ENCODE results near the gene ZBTB2. TPM values are rescaled to one million over a fixed set of nuclear protein-coding genes. Genes with fewer than 3 reads are reported as not detected.

The ZBTB2 gene
- total and polyA plus RNA-seq, 2 experiments from 2014 or later = 10.6 to 17.3 TPM

GRCh38 chr6:151374036-151374683 lies 17.2 kb downstream of the ZBTB2 start:
- Histone ChIP-seq H3K4me1 (ENCODE audit: insufficient read depth) (no peaks in the 10 kb centered on the region), H3K4me2 (no peak overlapping the region), H3K27ac (no peak overlapping the region), H3K27me3 (no peaks in the 10 kb centered on the region), H2AFZ (no peak overlapping the region), H3K36me3 (replicated peaks; ENCODE audit: insufficient read depth, low read depth) (no peaks in the 10 kb centered on the region), H3K9me3 (ENCODE audit: low read depth) (no peaks in the 10 kb centered on the region), H3K9me2 (replicated peaks; ENCODE audit: insufficient read depth) (no peaks in the 10 kb centered on the region), H4K20me1 (ENCODE audit: insufficient read depth, poor library complexity, severe bottlenecking) (no peaks in the 10 kb centered on the region), H3K4me3 (no peak overlapping the region), H3K79me2 (peaks cover 51% of the 10 kb centered on the region)
- DNase-seq (ENCODE audit: low spot score) = no peak
- 85% methylated on average over 5 of the region's 5 CpGs for WGBS (ENCODE audit: low lambda C conversion rate, missing lambda C conversion rate)
- TF ChIP-seq EZH2phosphoT487 (IDR thresholded peaks at IDR 0.05; ENCODE audit: low read depth, severe bottlenecking, unreplicated experiment) = no peak
- no peak for TF ChIP-seq CTCF (IDR thresholded peaks at IDR 0.05; ENCODE audit: poor library complexity)
- no peak for TF ChIP-seq EZH2 (IDR thresholded peaks at IDR 0.05; ENCODE audit: borderline replicate concordance)

- H3K4me2 ChIP-seq = no peak overlapping the region
- H3K4me3 ChIP-seq = no peak overlapping the region
- H3K4me1 ChIP-seq (ENCODE audit: insufficient read depth) = no peaks in the 10 kb centered on the region
- WGBS (ENCODE audit: low lambda C conversion rate, missing lambda C conversion rate) = 96% methylated on average over 5 of the region's 5 CpGs
- H3K36me3 ChIP-seq (replicated peaks; ENCODE audit: insufficient read depth, low read depth) = no peaks in the 10 kb centered on the region
- no peaks in the 10 kb centered on the region for H4K20me1 ChIP-seq (ENCODE audit: insufficient read depth, poor library complexity, severe bottlenecking)
- H2AFZ ChIP-seq = no peak overlapping the region
- DNase-seq (ENCODE audit: low spot score) = no peak
- no peak overlapping the region for H3K27ac ChIP-seq
- no peak for TF ChIP-seq EZH2 (IDR thresholded peaks at IDR 0.05; ENCODE audit: borderline replicate concordance)
- no peak for TF ChIP-seq EZH2phosphoT487 (IDR thresholded peaks at IDR 0.05; ENCODE audit: low read depth, severe bottlenecking, unreplicated experiment)
- TF ChIP-seq CTCF (IDR thresholded peaks at IDR 0.05; ENCODE audit: poor library complexity) = no peak
- no peaks in the 10 kb centered on the region for H3K9me2 ChIP-seq (replicated peaks; ENCODE audit: insufficient read depth)
- peaks cover 32% of the 10 kb centered on the region for H3K79me2 ChIP-seq
- H3K27me3 ChIP-seq = no peaks in the 10 kb centered on the region
- no peaks in the 10 kb centered on the region for H3K9me3 ChIP-seq (ENCODE audit: low read depth)
Measured at GRCh38 chr6:151372164-151372563, 19.2 kb downstream of the ZBTB2 start.

- Histone ChIP-seq H3K4me3 (no peak overlapping the region), H3K36me3 (replicated peaks; ENCODE audit: insufficient read depth, low read depth) (no peaks in the 10 kb centered on the region), H2AFZ (no peak overlapping the region), H3K9me2 (replicated peaks; ENCODE audit: insufficient read depth) (no peaks in the 10 kb centered on the region), H3K4me2 (no peak overlapping the region), H4K20me1 (ENCODE audit: insufficient read depth, poor library complexity, severe bottlenecking) (no peaks in the 10 kb centered on the region), H3K27me3 (no peaks in the 10 kb centered on the region), H3K4me1 (ENCODE audit: insufficient read depth) (no peaks in the 10 kb centered on the region), H3K9me3 (ENCODE audit: low read depth) (no peaks in the 10 kb centered on the region), H3K79me2 (peaks cover 17% of the 10 kb centered on the region), H3K27ac (no peak overlapping the region)
- 85% methylated on average over 6 of the region's 6 CpGs for WGBS (ENCODE audit: low lambda C conversion rate, missing lambda C conversion rate)
- DNase-seq (ENCODE audit: low spot score) = no peak
- TF ChIP-seq EZH2 (IDR thresholded peaks at IDR 0.05; ENCODE audit: borderline replicate concordance) (no peak), CTCF (IDR thresholded peaks at IDR 0.05; ENCODE audit: poor library complexity) (peak; percentile 24)
Measured at GRCh38 chr6:151370509-151371078, 20.8 kb downstream of the ZBTB2 start.

Data from hepatocyte (in vitro differentiated cells).